ENCODE results near the gene AGFG1. TPM values are rescaled to one million over a fixed set of nuclear protein-coding genes. Genes with fewer than 3 reads are reported as not detected.

AGFG1 gene
- total RNA-seq, 4 donors from 2014 or later, result 50.0 to 69.2 (median 58.9) TPM

DNA sequence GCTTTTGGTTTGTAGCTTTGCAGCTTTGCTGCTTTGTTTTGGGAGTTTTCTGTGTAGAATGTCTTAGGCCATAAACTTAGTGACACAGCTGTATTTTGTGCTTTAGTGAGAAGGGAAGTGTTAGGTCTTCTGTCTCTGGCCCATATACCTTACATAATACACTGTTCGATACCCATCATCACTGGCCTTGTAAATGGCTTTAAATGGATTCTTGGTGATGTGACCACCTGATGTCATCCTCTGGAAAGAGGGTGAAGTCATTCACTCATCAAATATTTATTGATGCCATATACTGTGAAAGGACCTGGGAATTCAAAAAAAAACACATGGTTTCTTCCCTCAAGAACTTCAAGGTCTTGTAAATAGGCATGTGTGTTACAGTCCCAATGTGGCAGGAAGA lies 107.8 kb downstream of the AGFG1 start:
- intact Hi-C loops (cut with DNase I), result no loop called here
- WGBS, 2 donors, result 94 to 96% methylated on average over 1 of the region's 1 CpG
- no peaks in the 10 kb centered on the region for H3K27me3 ChIP-seq
- no peak overlapping the region for H3K4me3 ChIP-seq (replicated peaks in 1 of 3)
- no peak for DNase-seq
- H3K36me3 ChIP-seq, result no peaks in the 10 kb centered on the region
- no peak overlapping the region for H3K27ac ChIP-seq
- H3K9me3 ChIP-seq, result no peaks in the 10 kb centered on the region
- no peaks in the 10 kb centered on the region for H3K4me1 ChIP-seq
- TF ChIP-seq POLR2A (IDR thresholded peaks at IDR 0.05), result no peak
- TF ChIP-seq, protein P1, sequence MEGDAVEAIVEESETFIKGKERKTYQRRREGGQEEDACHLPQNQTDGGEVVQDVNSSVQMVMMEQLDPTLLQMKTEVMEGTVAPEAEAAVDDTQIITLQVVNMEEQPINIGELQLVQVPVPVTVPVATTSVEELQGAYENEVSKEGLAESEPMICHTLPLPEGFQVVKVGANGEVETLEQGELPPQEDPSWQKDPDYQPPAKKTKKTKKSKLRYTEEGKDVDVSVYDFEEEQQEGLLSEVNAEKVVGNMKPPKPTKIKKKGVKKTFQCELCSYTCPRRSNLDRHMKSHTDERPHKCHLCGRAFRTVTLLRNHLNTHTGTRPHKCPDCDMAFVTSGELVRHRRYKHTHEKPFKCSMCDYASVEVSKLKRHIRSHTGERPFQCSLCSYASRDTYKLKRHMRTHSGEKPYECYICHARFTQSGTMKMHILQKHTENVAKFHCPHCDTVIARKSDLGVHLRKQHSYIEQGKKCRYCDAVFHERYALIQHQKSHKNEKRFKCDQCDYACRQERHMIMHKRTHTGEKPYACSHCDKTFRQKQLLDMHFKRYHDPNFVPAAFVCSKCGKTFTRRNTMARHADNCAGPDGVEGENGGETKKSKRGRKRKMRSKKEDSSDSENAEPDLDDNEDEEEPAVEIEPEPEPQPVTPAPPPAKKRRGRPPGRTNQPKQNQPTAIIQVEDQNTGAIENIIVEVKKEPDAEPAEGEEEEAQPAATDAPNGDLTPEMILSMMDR (IDR thresholded peaks at IDR 0.05), result no peak

DNA sequence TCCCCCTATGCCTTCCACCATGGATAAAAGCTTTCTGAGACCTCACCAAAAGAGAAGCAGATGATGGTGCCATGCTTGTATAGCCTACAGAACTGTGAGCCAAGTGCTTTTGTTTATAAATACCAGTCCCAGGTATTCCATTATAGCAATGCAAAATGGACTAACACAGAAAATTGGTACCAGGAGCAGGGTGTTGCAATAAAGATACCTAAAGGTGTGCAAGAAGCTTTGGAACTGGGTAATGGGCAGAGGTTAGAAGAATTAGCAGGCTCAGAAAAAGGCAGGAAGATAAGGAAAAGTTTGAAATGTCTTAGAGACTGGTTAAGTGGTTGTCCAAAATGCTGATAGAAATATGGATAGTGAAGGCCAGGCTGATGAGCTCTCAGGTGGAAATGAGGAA lies 110.4 kb downstream of the AGFG1 start:
- H3K4me3 ChIP-seq (replicated peaks in 1 of 3), result no peak overlapping the region
- H3K36me3 ChIP-seq, result no peaks in the 10 kb centered on the region
- intact Hi-C loops (cut with DNase I), result no loop called here
- no peak for DNase-seq
- H3K27ac ChIP-seq, result no peak overlapping the region
- H3K4me1 ChIP-seq, result no peaks in the 10 kb centered on the region
- TF ChIP-seq, protein P1 (IDR thresholded peaks at IDR 0.05), result no peak
- no peak for TF ChIP-seq POLR2A (IDR thresholded peaks at IDR 0.05)
- H3K9me3 ChIP-seq, result no peaks in the 10 kb centered on the region
- no peaks in the 10 kb centered on the region for H3K27me3 ChIP-seq

DNA sequence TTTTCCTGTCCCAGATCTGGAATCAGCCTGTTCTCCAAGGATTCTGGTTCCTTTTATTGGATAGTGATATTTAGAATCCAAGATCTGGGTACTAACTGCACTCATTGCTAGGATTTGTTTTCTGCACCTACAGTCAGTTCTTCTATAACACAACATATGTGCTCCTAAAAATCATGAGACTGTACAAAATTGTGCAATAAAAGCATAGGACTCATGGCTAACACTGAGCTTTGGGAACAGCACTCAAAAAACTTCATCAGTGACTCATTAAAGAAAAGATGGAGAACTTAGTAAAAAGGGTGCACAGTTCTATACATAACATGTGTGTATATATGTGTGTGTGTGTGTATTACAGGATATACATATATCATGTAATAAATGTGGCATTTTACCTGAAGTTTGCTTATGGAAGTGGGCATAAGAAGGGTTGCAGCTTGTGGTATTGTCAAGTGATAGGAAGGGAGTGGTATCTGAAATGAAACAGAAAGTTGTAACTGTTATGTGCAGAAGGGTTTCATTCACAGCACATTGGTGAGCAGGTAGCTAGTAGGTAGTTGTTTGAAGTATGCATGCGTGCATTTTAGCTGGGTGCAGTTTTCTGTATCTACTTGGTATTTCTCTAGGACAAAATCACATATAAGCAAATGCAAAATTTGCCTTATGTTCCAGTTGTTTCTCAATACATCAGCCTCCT lies 120.9 kb downstream of the AGFG1 start:
- Histone ChIP-seq H3K27ac (no peak overlapping the region), H3K9me3 (no peaks in the 10 kb centered on the region), H3K4me1 (no peaks in the 10 kb centered on the region), H3K27me3 (no peaks in the 10 kb centered on the region), H3K36me3 (no peaks in the 10 kb centered on the region), H3K4me3 (replicated peaks in 1 of 3) (no peak overlapping the region)
- TF ChIP-seq, protein P1 (IDR thresholded peaks at IDR 0.05), result no peak
- TF ChIP-seq POLR2A (IDR thresholded peaks at IDR 0.05), result no peak
- intact Hi-C loops (cut with DNase I), result no loop called here
- no peak for DNase-seq
- 81 to 95% methylated on average over 1 of the region's 1 CpG for WGBS, 2 donors

DNA sequence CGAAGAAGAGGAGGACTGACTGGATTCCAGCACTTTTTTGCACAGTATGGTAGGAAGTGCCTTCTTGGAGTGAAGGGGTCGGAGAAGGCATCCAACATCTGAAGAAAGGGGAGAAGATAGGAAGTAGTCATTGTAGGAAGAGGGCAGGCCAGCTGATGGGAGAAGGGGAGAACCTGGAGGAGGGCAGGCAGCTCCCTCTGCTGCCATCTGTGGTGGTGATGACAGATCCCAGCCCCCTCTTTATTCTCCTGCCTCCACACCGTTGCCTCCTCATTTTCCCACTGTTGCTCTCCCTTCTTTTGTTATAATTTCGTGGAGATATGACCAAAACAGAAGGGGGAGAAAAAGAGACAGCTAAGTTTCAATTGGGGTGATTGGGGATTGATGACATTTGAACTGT lies 123.8 kb downstream of the AGFG1 start:
- Histone ChIP-seq H3K9me3 (no peaks in the 10 kb centered on the region), H3K4me1 (no peaks in the 10 kb centered on the region), H3K27ac (no peak overlapping the region), H3K4me3 (replicated peaks in 1 of 3) (no peak overlapping the region), H3K27me3 (no peaks in the 10 kb centered on the region), H3K36me3 (no peaks in the 10 kb centered on the region)
- WGBS, 2 donors, result 55 to 60% methylated on average over 4 of the region's 4 CpGs
- no peak for DNase-seq
- TF ChIP-seq, protein P1 (IDR thresholded peaks at IDR 0.05), result no peak
- no peak for TF ChIP-seq POLR2A (IDR thresholded peaks at IDR 0.05)
- intact Hi-C loops (cut with DNase I), result no loop called here

- intact Hi-C loops (cut with DNase I), result no loop called here
- TF ChIP-seq, protein P1 (IDR thresholded peaks at IDR 0.05), result no peak
- Histone ChIP-seq H3K9me3 (no peaks in the 10 kb centered on the region), H3K27ac (no peak overlapping the region), H3K27me3 (no peaks in the 10 kb centered on the region), H3K4me3 (replicated peaks in 1 of 3) (no peak overlapping the region), H3K36me3 (no peaks in the 10 kb centered on the region), H3K4me1 (no peaks in the 10 kb centered on the region)
- no peak for DNase-seq
Observed at GRCh38 chr2:227597036-227597435, 125.1 kb downstream of the AGFG1 start.
